CD4-positive, alpha-beta T cell (primary cell): ENCODE results near the gene MAIP1. TPM values are rescaled to one million over a fixed set of nuclear protein-coding genes. Genes with fewer than 3 reads are reported as not detected.

ENCODE experiments used
- ATAC-seq: fragments of 200-7000 bp; cut with Tn5 transposase; one replicate; pipeline ENCODE4 v1.10.0; 2022; ENCODE audit warnings: mild to moderate bottlenecking; ENCODE audit not compliant: poor library complexity
- CTCF ChIA-PET: fragments of 350-600 bp; sonication (Branson Sonifier 250); formaldehyde crosslinking; loops from one replicate; lab custom pipeline; 2021; ENCODE audit warnings: antibody characterized with exemption, inconsistent platforms; lab: Charles Lee
- POLR2A ChIA-PET: fragments of 350-600 bp; sonication (Branson Sonifier 250); formaldehyde crosslinking; loops from one replicate; lab custom pipeline; 2021; ENCODE audit warnings: antibody characterized with exemption, inconsistent platforms; lab: Charles Lee
- DNase-seq, 14 experiments: peaks; one replicate each; pipeline ENCODE4 v3.0.0-alpha.2; 2013 to 2020; ENCODE audit warnings: mixed read lengths in 2 of 14
- H3K27ac ChIP-seq, 2 donors: one replicate each; pipeline versions ENCODE4 v1.5.1 to v1.7.0; 2013; ENCODE audit warnings: low read length in 2 of 2, low read depth in 1 of 2, mild to moderate bottlenecking in 1 of 2
- H3K27me3 ChIP-seq, 2 experiments: 1 replicate in 1 of 2; 2 replicates in 1 of 2; pipeline versions ENCODE4 v1.6.1 to v1.7.0; 2013; ENCODE audit warnings: low read length in 2 of 2, control low read depth in 1 of 2, mild to moderate bottlenecking in 1 of 2, moderate library complexity in 1 of 2; ENCODE audit not compliant: insufficient read depth in 2 of 2, control insufficient read depth in 1 of 2
- H3K36me3 ChIP-seq: one replicate; pipeline ENCODE4 v1.6.1; 2013; ENCODE audit warnings: low read length, control low read depth; ENCODE audit not compliant: insufficient read depth
- H3K4me1 ChIP-seq: one replicate; pipeline ENCODE4 v1.6.1; 2013; ENCODE audit warnings: low read length, control low read depth; ENCODE audit not compliant: insufficient read depth
- H3K4me3 ChIP-seq: one replicate; pipeline ENCODE4 v1.5.1; 2013; ENCODE audit warnings: mild to moderate bottlenecking, low read length, moderate library complexity
- H3K9me3 ChIP-seq, 2 experiments: 1 replicate in 1 of 2; 2 replicates in 1 of 2; pipeline versions ENCODE4 v1.6.1 to v1.7.0; 2013; ENCODE audit warnings: low read length in 2 of 2, mild to moderate bottlenecking in 2 of 2, control low read depth in 1 of 2, moderate library complexity in 1 of 2; ENCODE audit not compliant: control insufficient read depth in 1 of 2, insufficient read depth in 1 of 2
- H3K27ac Mint-ChIP-seq: one replicate; pipeline ENCODE4 v1.8.0; 2020; ENCODE audit warnings: mixed read lengths
- H3K27me3 Mint-ChIP-seq: one replicate; pipeline ENCODE4 v1.8.0; 2021; ENCODE audit warnings: mixed read lengths
- H3K36me3 Mint-ChIP-seq: one replicate; pipeline ENCODE4 v1.8.0; 2021; ENCODE audit warnings: low read depth, mixed read lengths
- H3K4me1 Mint-ChIP-seq: one replicate; pipeline ENCODE4 v1.8.0; 2021; ENCODE audit warnings: low read depth, mixed read lengths
- H3K4me3 Mint-ChIP-seq: one replicate; pipeline ENCODE4 v1.8.0; 2020; ENCODE audit warnings: mild to moderate bottlenecking, mixed read lengths
- H3K9me3 Mint-ChIP-seq: one replicate; pipeline ENCODE4 v1.8.0; 2020; ENCODE audit warnings: mixed read lengths
- CTCF ChIP-seq: fragments of 200-600 bp; IDR thresholded peaks from one replicate; pipeline ENCODE4 v1.8.0; 2022; ENCODE audit warnings: antibody characterized with exemption, mild to moderate bottlenecking
- intact Hi-C, 2 experiments: fragments of 100-400 bp; cut with DNase I in 1 of 2; cut with micrococcal nuclease in 1 of 2; formaldehyde crosslinking; loops; one replicate each; pipeline versions ENCODE4 v1.15.1 to v1.9.0; 2023 to 2025; cut with DNase I, micrococcal nuclease
- total RNA-seq, 174 experiments: library from RNA in 2 of 174; stranded (reverse) in 2 of 174; gene quantifications; one replicate each; pipeline ENCODE4 v1.2.3 and lab custom pipeline; 2021 to 2026

MAIP1 gene
- total RNA-seq, 2 experiments from 2014 or later, result 34.6 to 35.8 TPM

- H3K36me3 Mint-ChIP-seq, result peaks cover 33% of the 10 kb centered on the region
- no peaks in the 10 kb centered on the region for H3K9me3 Mint-ChIP-seq
- Histone ChIP-seq H3K4me1 (no peaks in the 10 kb centered on the region), H3K36me3 (peaks cover 8% of the 10 kb centered on the region), H3K9me3 (no peaks in the 10 kb centered on the region), H3K27me3 (no peaks in the 10 kb centered on the region), H3K27ac (no peak overlapping the region), H3K4me3 (no peak overlapping the region)
- intact Hi-C loops, result no loop called here
- ChIA-PET CTCF (no interaction called here), POLR2A (no interaction called here)
- H3K4me3 Mint-ChIP-seq, result no peak overlapping the region
- H3K27ac Mint-ChIP-seq, result no peak overlapping the region
- no peaks in the 10 kb centered on the region for H3K27me3 Mint-ChIP-seq
- DNase-seq (no peak), ATAC-seq (no peak)
- TF ChIP-seq CTCF, result no peak
- peaks cover 34% of the 10 kb centered on the region for H3K4me1 Mint-ChIP-seq
These were observed 31.5 kb upstream of the MAIP1 start for GRCh38 chr2:199923924-199924323.

GRCh38 chr2:199926806-199927205 lies 28.6 kb upstream of the MAIP1 start:
- Histone ChIP-seq H3K27me3 (no peaks in the 10 kb centered on the region), H3K4me3 (no peak overlapping the region), H3K4me1 (no peaks in the 10 kb centered on the region), H3K9me3 (no peaks in the 10 kb centered on the region), H3K27ac (no peak overlapping the region), H3K36me3 (peaks cover 13% of the 10 kb centered on the region)
- Mint-ChIP-seq H3K9me3 (no peaks in the 10 kb centered on the region), H3K4me3 (no peak overlapping the region), H3K36me3 (peaks cover 45% of the 10 kb centered on the region), H3K27me3 (no peaks in the 10 kb centered on the region), H3K4me1 (peaks cover 30% of the 10 kb centered on the region), H3K27ac (peak overlapping the region; percentile 34)
- DNase-seq (no peak), ATAC-seq (no peak)
- intact Hi-C loops, result no loop called here
- no peak for TF ChIP-seq CTCF
- CTCF ChIA-PET, result interaction anchor here (0.6 to 0.9 kb wide), 2 partner anchors 12 to 15 kb away, joined by 4 read pairs; no protein-coding TSS in a partner anchor
- POLR2A ChIA-PET, result no interaction called here

- intact Hi-C loops, result no loop called here
- no peak overlapping the region for H3K4me3 ChIP-seq
These were observed 27.2 kb upstream of the MAIP1 start for GRCh38 chr2:199928226-199928625.

More at GRCh38 chr2:199928226-199928625, 27.2 kb upstream of the MAIP1 start:
- Histone ChIP-seq H3K27me3 (no peaks in the 10 kb centered on the region), H3K27ac (no peak overlapping the region), H3K4me1 (no peaks in the 10 kb centered on the region), H3K9me3 (no peaks in the 10 kb centered on the region), H3K36me3 (peaks cover 28% of the 10 kb centered on the region)
- Mint-ChIP-seq H3K4me3 (no peak overlapping the region), H3K27me3 (no peaks in the 10 kb centered on the region), H3K36me3 (peaks cover 60% of the 10 kb centered on the region), H3K9me3 (no peaks in the 10 kb centered on the region), H3K4me1 (peaks cover 23% of the 10 kb centered on the region), H3K27ac (peak overlapping the region; percentile 60)
- POLR2A ChIA-PET, result interaction anchor here (0.6 kb wide), 1 partner anchor 16 kb away, joined by 4 read pairs; no protein-coding TSS in a partner anchor
- no peak for TF ChIP-seq CTCF
- CTCF ChIA-PET, result no interaction called here
- DNase-seq, result no peak
- ATAC-seq, result no peak
